RPMI8226 (cell line): Measurements from ENCODE around the gene PIEZO2.

Experiments
- DNase-seq: peaks from one replicate; pipeline ENCODE4 v3.0.0-alpha.2; 2015

The PIEZO2 gene

GRCh38 chr18:10771053-10771709 is 378.2 kb downstream of the PIEZO2 start:
- peak; percentile 36 for DNase-seq

GRCh38 chr18:10770264-10770663 is 379.1 kb downstream of the PIEZO2 start:
- DNase-seq, result no peak

DNA sequence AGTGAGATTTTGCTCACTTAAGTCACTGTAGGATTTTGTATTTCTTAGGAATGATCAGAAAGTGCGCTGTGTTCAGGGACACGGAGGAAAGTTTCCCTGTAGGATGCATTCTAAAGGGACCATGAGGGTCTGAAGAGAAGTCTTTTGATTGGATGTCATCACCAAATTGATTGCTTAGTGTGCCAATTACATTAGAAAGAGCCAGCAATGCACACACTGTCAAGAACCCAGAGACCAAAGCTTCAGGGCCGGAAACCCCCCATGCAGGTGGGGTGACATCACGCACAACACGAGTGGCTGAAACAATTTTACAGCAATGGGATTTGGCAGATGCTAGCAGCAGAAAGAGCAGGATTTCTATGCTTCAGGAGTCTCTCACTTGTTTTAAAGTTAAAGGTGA is 381.1 kb downstream of the PIEZO2 start:
- no peak for DNase-seq

DNA sequence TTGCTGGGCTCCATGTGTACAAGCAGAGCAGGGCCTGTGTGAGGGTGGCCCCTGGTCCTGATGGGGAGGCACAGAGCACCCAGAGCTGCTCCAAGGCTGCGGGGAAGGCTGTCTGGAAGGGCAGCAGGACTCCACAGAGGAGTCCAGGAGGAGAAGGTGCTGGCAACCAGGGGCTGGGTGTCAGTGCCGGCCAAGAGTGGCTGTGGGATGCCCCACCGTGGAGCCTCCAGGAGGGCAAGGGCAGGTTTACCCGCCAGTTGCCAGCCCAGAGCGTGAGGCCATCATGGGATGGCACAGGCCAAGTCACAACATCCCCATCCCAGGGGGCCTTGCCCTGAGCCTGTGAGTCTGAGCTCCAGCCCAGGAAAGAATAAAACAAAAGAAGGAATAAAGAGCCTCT is 381.7 kb downstream of the PIEZO2 start:
- no peak for DNase-seq

- no peak for DNase-seq
Measured at GRCh38 chr18:10760986-10761385, 388.4 kb downstream of the PIEZO2 start.

DNA sequence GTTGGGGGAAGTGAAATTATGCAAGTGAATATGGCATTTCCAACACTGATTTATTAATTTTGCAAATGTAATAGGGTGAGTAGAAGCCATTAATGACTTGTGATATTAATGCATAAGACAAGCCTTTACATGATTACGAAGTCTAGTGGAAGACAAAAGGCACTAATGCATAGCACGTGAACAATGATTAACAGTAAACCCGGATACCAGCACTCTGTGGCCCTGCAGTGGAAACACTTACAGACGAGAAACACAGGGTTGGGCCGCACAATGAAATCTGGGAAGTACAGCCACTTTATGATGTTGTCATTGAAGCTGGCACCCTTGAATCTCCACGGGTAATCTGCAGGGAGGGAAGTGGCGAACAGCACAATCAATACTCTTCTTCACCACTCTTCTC is 390.1 kb downstream of the PIEZO2 start:
- no peak for DNase-seq

DNA sequence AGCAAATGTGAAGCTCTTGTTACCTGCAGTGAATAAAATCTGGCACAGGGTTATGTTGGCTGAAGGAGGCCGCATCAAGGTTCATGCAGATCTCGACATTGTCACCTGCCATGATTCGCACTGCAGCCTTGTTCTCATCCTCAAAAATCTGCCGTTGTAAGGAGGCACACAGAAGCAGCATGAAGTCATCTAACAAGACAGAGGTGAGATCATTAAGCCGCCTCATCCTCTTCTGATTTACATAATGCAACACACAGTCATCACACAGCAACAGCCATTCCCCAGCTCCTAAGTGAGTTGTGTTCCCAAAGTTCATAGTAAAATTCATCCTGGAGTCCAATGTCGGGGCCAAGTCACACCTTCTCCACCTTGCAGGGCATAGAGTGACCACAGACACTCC is 391.4 kb downstream of the PIEZO2 start:
- no peak for DNase-seq

DNA sequence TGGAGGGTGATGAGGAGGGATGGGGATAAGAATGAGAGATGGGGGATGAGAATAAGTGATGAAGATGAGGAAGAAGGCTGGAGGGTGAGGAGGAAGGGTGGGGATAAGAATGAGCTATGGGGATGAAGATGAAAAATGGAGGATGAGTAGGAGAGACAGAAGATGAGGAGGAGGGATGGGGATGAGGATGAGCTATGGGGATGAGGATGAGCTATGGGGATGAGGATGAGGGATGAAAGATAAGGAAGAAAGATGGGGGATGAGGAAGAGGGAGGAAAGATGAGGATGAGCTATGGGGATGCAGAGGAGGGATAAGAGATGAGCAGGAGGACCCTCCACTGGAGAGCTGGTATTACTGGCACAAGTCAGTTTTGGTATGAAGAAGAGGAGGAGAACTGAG is 392.0 kb downstream of the PIEZO2 start:
- no peak for DNase-seq

- no peak for DNase-seq
Measured at GRCh38 chr18:10755855-10756254, 393.5 kb downstream of the PIEZO2 start.

GRCh38 chr18:10754128-10754527 is 395.2 kb downstream of the PIEZO2 start:
- DNase-seq, result no peak

DNA sequence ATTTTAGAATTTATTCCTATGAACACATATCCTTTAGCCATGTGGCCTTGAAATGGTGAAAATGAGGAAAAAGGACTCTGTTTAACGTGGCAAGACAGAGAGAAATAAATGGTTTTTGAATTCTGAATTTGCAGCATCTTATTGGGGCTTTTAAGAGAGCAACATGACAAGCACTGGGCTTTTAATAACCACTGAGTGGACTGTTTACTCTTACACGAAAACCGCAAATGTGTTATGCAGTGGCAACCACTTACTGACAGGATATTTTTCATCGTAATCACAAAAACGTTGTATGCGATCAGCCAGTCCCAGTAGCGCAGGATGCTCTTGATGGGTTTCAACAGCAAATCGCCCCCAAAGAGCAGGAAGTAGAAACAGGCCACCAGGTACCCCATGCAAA is 397.0 kb downstream of the PIEZO2 start:
- DNase-seq, result peak; percentile 33

DNA sequence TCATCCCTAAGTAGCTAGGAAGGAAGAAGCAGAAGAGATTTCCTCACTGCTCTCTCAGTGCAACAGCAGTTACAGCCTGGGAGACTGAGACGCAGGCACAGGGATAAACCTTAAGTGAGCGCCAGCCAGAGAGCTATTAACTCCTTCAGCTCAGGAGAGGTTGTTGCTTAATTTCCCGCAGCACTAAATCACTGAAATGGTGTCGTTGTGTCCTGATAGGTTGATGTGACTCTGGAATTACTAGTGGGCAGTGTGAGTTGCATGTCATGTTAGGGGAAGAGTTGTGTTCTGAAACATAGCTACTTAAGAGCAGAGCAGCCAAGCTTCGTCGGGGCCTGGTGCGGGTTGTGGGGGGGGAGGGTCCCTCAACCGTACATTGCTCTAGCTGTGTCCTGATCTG is 397.7 kb downstream of the PIEZO2 start:
- DNase-seq, result no peak

GRCh38 chr18:10750191-10751035 is 399.0 kb downstream of the PIEZO2 start:
- no peak for DNase-seq

GRCh38 chr18:10748641-10749040 is 400.7 kb downstream of the PIEZO2 start:
- no peak for DNase-seq

- DNase-seq, result no peak
Measured at GRCh38 chr18:10745971-10746370, 403.4 kb downstream of the PIEZO2 start.

DNA sequence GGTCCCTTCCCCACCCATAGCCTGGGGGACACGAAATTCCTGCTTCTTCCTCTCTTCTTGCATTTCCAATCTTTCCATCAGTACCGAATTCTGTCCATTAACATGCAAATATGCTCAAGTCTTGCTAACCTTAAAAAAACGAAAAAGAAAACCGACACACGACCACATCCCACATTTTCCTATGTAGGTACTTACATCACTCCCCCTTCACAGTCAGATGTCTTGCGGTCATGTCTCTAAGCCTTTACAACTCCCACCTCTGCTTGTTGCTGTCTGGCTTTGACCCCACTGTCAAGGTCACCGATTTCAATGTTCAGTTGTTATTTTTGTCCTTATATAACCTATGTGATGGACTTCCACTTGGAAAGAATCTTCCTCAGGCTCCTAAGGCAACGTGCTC is 404.1 kb downstream of the PIEZO2 start:
- DNase-seq, result no peak

- peak; percentile 23 for DNase-seq
Measured at GRCh38 chr18:10743766-10744165, 405.6 kb downstream of the PIEZO2 start.

GRCh38 chr18:10739152-10739551 is 410.2 kb downstream of the PIEZO2 start:
- no peak for DNase-seq

GRCh38 chr18:10736984-10737383 is 412.4 kb downstream of the PIEZO2 start:
- no peak for DNase-seq

GRCh38 chr18:10732990-10733389 is 416.4 kb downstream of the PIEZO2 start:
- no peak for DNase-seq

GRCh38 chr18:10727477-10727876 is 421.9 kb downstream of the PIEZO2 start:
- DNase-seq, result no peak

DNA sequence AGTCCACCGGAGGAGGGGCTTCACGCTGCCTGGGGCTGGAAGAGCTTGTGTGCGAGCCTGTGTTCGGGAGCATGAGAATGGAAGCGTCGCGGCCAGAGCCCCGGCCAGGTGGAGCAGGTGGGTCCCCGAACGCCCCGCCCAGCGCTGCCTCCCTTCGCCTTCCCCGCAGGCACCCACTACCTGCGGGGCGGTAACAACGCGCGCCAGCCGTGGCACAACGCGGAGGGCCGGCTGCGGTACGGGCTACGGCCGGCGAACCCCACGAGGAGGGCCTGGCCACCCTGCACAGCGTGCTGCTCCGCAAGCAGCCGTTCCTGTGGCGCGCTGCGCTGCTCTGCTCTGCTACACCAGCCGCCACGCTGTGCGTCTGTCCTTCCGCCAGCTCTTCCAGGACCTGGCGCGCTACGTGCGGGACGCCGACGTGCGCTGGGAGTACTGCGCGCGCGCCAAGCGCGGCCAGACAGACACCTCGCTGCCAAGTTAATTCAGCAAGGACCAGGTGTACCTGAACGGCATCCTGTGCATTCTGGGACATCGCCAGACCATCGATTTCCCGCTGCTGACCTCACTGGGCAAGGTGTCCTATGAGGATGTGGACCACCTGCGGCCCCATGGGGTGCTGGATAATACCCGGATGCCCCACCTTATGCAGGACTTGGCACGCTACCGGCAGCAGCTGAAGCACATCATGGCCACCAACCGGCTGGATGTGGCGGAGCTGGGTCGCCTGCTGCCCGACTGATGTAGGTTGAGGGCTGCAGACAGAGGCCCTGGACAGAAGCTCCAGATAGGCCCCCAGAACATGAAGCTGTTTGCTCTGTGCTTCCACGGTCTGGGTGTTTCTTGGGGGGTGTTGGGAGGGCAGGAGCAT is 422.9 kb downstream of the PIEZO2 start:
- no peak for DNase-seq

DNA sequence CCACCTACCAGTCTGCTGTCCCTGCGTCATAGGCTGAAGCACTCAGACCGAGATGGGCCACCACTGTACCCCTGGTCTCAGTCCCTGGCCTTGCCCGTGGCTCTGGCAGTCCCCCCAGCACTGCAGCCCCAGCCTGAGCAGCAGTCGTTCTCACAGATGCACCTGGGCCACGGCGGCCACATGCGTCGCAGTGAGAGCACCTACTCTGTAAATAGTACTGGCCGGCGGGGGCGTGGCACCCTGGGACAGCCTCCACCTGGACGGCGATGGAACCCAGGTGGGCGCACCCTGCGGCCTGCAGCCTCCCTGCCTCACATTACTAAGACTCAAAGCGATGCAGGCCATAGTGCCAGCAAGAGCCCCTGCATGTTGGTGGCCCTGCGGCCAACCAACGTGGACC is 424.7 kb downstream of the PIEZO2 start:
- no peak for DNase-seq

DNA sequence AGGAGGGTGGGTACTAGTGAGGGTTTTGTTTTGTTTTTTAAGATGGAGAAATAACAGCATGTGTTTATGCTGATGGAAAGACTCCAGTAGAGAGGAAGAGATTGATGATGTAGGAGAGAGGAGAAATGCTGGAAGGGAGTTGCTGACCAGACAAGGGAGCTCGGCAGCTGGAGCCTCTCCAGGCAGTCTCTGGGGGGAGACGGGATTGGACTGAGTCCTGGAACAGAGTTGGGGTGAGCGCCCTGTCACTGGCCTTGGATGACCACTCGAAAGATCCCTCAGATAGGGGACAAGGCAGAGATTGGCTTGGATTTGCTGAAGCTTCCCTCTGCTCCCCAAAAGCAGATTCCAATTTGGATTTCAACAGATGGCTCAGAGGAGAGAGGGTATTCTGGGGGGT is 425.9 kb downstream of the PIEZO2 start:
- no peak for DNase-seq
